KMS-11 (cell line): ENCODE results near the gene FAM13C.

ENCODE experiments used
- H2AFZ ChIP-seq: fragments of 200-600 bp; sonication (generic); 2 replicates; pipeline ENCODE4 v1.6.1; 2016; ENCODE audit warnings: antibody characterized with exemption, mixed run types, low read depth
- H3K27ac ChIP-seq: fragments of 200-600 bp; sonication (generic); 2 replicates; pipeline ENCODE4 v1.6.1; 2016; ENCODE audit warnings: mild to moderate bottlenecking, mixed run types
- H3K27me3 ChIP-seq: fragments of 200-600 bp; sonication (generic); 2 replicates; pipeline ENCODE4 v1.6.1; 2017; ENCODE audit warnings: mild to moderate bottlenecking, low read depth, mixed run types, moderate library complexity; ENCODE audit not compliant: insufficient read depth
- H3K36me3 ChIP-seq: fragments of 200-600 bp; sonication (generic); 2 replicates; pipeline ENCODE4 v1.6.1; 2017; ENCODE audit warnings: mild to moderate bottlenecking, mixed run types; ENCODE audit not compliant: insufficient read depth
- H3K4me1 ChIP-seq: fragments of 200-600 bp; sonication (generic); 2 replicates; pipeline ENCODE4 v1.6.1; 2016; ENCODE audit warnings: mild to moderate bottlenecking, low read depth, mixed run types; ENCODE audit not compliant: poor library complexity, severe bottlenecking
- H3K4me2 ChIP-seq: fragments of 200-600 bp; sonication (generic); 2 replicates; pipeline ENCODE4 v1.7.0; 2016; ENCODE audit warnings: mild to moderate bottlenecking, mixed run types
- H3K4me3 ChIP-seq: fragments of 200-600 bp; sonication (generic); IDR thresholded peaks from 2 replicates; pipeline ENCODE4 v1.6.1; 2017; ENCODE audit warnings: low read depth, low read length, mixed read lengths; ENCODE audit not compliant: insufficient read depth
- H3K79me2 ChIP-seq: fragments of 200-600 bp; sonication (generic); 2 replicates; pipeline ENCODE4 v1.6.1; 2016; ENCODE audit warnings: low read depth, mixed run types; ENCODE audit not compliant: insufficient read depth
- H3K9ac ChIP-seq: fragments of 200-600 bp; sonication (generic); 2 replicates; pipeline ENCODE4 v1.6.1; 2016; ENCODE audit warnings: mild to moderate bottlenecking, mixed run types
- H4K20me1 ChIP-seq: fragments of 200-600 bp; sonication (generic); 2 replicates; pipeline ENCODE4 v1.6.1; 2016; ENCODE audit warnings: mild to moderate bottlenecking, mixed run types; ENCODE audit not compliant: insufficient read depth
- CTCF ChIP-seq: fragments of 200-600 bp; sonication (generic); conservative IDR thresholded peaks from 2 replicates; pipeline ENCODE4 v1.6.1; 2017; ENCODE audit warnings: low read depth, mild to moderate bottlenecking, antibody characterized with exemption, low read length, moderate library complexity, mixed read lengths

The FAM13C gene

GRCh38 chr10:59325116-59325515, 37.2 kb downstream of the FAM13C start:
- Histone ChIP-seq H3K9ac (no peak overlapping the region), H3K79me2 (no peaks in the 10 kb centered on the region), H3K4me3 (no peak overlapping the region), H3K27me3 (no peaks in the 10 kb centered on the region), H3K4me2 (no peak overlapping the region), H4K20me1 (no peaks in the 10 kb centered on the region), H3K4me1 (no peaks in the 10 kb centered on the region), H3K27ac (no peak overlapping the region), H2AFZ (no peak overlapping the region), H3K36me3 (no peaks in the 10 kb centered on the region)
- TF ChIP-seq CTCF, result no peak

DNA sequence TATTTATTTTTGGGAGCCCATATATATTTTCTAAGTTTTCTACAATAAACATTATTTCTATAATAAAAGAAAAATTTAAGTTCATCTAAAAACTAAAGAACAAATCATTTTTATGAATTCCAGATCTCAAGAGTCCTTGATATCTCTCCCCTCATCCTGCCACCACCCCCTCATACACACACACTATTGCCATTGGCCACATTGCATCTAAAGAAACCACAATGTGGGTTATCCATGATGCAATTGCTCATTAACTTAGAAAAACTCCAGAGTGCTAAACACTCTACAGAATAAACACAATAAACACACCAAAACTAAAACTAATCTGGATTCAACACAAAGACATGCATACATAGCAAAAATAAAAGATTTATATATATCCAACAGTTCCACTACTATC, 37.8 kb downstream of the FAM13C start:
- Histone ChIP-seq H2AFZ (no peak overlapping the region), H3K4me2 (no peak overlapping the region), H3K79me2 (no peaks in the 10 kb centered on the region), H3K4me3 (no peak overlapping the region), H3K27me3 (no peaks in the 10 kb centered on the region), H3K27ac (no peak overlapping the region), H3K9ac (no peak overlapping the region), H3K4me1 (no peaks in the 10 kb centered on the region), H3K36me3 (no peaks in the 10 kb centered on the region), H4K20me1 (no peaks in the 10 kb centered on the region)
- no peak for TF ChIP-seq CTCF

DNA sequence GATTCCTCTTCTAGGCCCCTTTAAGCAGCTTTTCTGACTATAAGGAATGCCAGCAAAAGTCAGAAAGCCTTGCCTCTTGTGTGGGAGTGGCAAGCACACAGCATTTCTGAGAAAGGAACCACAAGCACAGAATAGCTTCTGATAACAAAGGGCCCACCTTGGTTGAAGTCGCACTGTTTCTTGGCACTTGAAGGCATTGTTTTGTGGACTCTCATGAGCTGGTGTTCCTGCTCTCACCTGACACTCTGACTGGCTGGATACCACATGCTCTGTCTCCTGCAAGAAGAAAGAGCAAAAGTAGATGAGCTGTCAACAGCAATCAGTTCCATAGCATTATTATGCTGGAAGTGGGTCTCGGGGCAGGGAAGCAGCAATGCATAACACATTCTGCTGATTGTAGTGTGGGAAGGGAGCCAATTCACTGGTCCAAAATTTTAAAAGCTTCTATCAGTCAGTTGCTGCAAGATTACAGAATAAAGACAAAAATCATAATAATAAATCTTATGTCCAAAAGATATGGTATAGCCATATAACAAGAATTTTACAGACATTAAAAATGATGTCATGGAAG, 38.4 kb downstream of the FAM13C start:
- no peak overlapping the region for H3K4me3 ChIP-seq
- H3K36me3 ChIP-seq, result no peaks in the 10 kb centered on the region
- no peak for TF ChIP-seq CTCF
- H3K4me2 ChIP-seq, result no peak overlapping the region
- H4K20me1 ChIP-seq, result no peaks in the 10 kb centered on the region
- H3K79me2 ChIP-seq, result no peaks in the 10 kb centered on the region
- H2AFZ ChIP-seq, result no peak overlapping the region
- no peak overlapping the region for H3K27ac ChIP-seq
- H3K27me3 ChIP-seq, result no peaks in the 10 kb centered on the region
- H3K9ac ChIP-seq, result no peak overlapping the region
- no peaks in the 10 kb centered on the region for H3K4me1 ChIP-seq

DNA sequence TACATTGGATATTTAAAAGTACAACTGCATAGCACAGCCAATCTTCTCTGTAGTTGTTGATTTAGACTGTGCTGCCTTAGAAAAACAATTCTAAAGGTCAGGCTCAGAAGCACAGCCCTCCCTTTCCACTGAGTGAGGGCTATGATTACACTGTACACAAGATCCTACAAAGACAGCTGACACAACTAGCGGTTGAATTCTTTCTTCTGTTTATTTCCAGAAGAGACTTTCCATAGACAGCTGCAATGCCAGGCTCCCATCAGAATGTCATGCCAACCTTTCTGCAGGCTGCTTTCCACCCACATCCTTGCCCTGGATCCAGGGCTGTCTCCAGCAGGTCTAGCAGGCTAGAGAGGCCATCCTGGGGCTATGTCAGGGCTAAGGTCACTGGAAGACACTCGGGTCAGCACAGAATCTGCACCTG, 39.3 kb downstream of the FAM13C start:
- Histone ChIP-seq H3K79me2 (no peaks in the 10 kb centered on the region), H3K4me1 (no peaks in the 10 kb centered on the region), H3K36me3 (no peaks in the 10 kb centered on the region), H3K27me3 (no peaks in the 10 kb centered on the region), H3K9ac (no peak overlapping the region), H2AFZ (no peak overlapping the region), H3K4me2 (no peak overlapping the region), H3K4me3 (no peak overlapping the region), H3K27ac (no peak overlapping the region), H4K20me1 (no peaks in the 10 kb centered on the region)
- no peak for TF ChIP-seq CTCF
